Liver (tissue), 9 donors: Measurements from ENCODE around the gene RGPD4. TPM values are rescaled to one million over a fixed set of nuclear protein-coding genes. Genes with fewer than 3 reads are reported as not detected.

Source experiments
- DNase-seq: peaks from one replicate; pipeline ENCODE4 v3.0.0-alpha.2; 2017; ENCODE audit warnings: low spot score
- H3K27ac ChIP-seq, 2 donors: one replicate each; pipeline ENCODE4 v1.7.0; 2013; ENCODE audit warnings: inconsistent platforms in 2 of 2, low read length in 2 of 2, control low read depth in 1 of 2, low read depth in 1 of 2, mild to moderate bottlenecking in 1 of 2
- H3K27me3 ChIP-seq, 4 donors: one replicate each; pipeline versions ENCODE4 v1.6.1 to v1.7.0; 2013; ENCODE audit warnings: low read length in 3 of 4, inconsistent platforms in 1 of 4, mild to moderate bottlenecking in 1 of 4, moderate library complexity in 1 of 4; ENCODE audit not compliant: control insufficient read depth in 4 of 4, insufficient read depth in 4 of 4
- H3K36me3 ChIP-seq, 4 donors: one replicate each; pipeline versions ENCODE4 v1.6.1 to v1.7.0; 2013; ENCODE audit warnings: low read length in 3 of 4, mild to moderate bottlenecking in 3 of 4, low read depth in 1 of 4, moderate library complexity in 1 of 4; ENCODE audit not compliant: control insufficient read depth in 4 of 4, insufficient read depth in 3 of 4
- H3K4me1 ChIP-seq, 4 donors: one replicate each; pipeline versions ENCODE4 v1.6.1 to v1.7.0; 2013; ENCODE audit warnings: low read length in 3 of 4, mild to moderate bottlenecking in 3 of 4, moderate library complexity in 1 of 4; ENCODE audit not compliant: control insufficient read depth in 4 of 4, insufficient read depth in 4 of 4
- H3K4me3 ChIP-seq, 3 donors: one replicate each; pipeline versions ENCODE4 v1.6.1 to v1.7.0; 2013; ENCODE audit warnings: low read length in 3 of 3, control low read depth in 1 of 3, low read depth in 1 of 3, mild to moderate bottlenecking in 1 of 3
- H3K9ac ChIP-seq, 2 donors: one replicate each; pipeline ENCODE4 v1.7.0; 2013; ENCODE audit warnings: low read length in 2 of 2, mild to moderate bottlenecking in 2 of 2, moderate library complexity in 2 of 2, control low read depth in 1 of 2, low read depth in 1 of 2
- H3K9me3 ChIP-seq, 4 donors: one replicate each; pipeline versions ENCODE4 v1.6.1 to v1.7.0; 2013; ENCODE audit warnings: low read length in 3 of 4; ENCODE audit not compliant: control insufficient read depth in 4 of 4
- EGR1 ChIP-seq, 2 donors: IDR thresholded peaks; 2 replicates each; pipeline ENCODE4 v1.6.1; 2016 to 2018; ENCODE audit warnings: antibody characterized with exemption in 2 of 2, low read depth in 2 of 2
- FOXA1 ChIP-seq: IDR thresholded peaks from 2 replicates; pipeline ENCODE4 v1.6.1; 2016; ENCODE audit warnings: antibody characterized with exemption
- HNF4A ChIP-seq, 2 donors: conservative IDR thresholded peaks; 2 replicates each; pipeline ENCODE4 v1.6.1; 2016; ENCODE audit warnings: antibody characterized with exemption in 2 of 2, mild to moderate bottlenecking in 2 of 2
- JUND ChIP-seq, 2 donors: IDR thresholded peaks; 2 replicates each; pipeline ENCODE4 v1.6.1; 2016; ENCODE audit warnings: antibody characterized with exemption in 2 of 2
- NR2F2 ChIP-seq: IDR thresholded peaks from 2 replicates; pipeline ENCODE4 v1.6.1; 2016; ENCODE audit warnings: antibody characterized with exemption
- RAD21 ChIP-seq, 2 donors: IDR thresholded peaks; 2 replicates each; pipeline ENCODE4 v1.6.1; 2016; ENCODE audit warnings: antibody characterized with exemption in 2 of 2, mild to moderate bottlenecking in 2 of 2
- RXRA ChIP-seq, 2 donors: IDR thresholded peaks; 2 replicates each; pipeline ENCODE4 v1.6.1; 2017 to 2018; ENCODE audit warnings: antibody characterized with exemption in 2 of 2, mild to moderate bottlenecking in 1 of 2
- SP1 ChIP-seq: IDR thresholded peaks from 2 replicates; pipeline ENCODE4 v1.6.1; 2018; ENCODE audit warnings: antibody characterized with exemption, mild to moderate bottlenecking
- TAF1 ChIP-seq: conservative IDR thresholded peaks from 2 replicates; pipeline ENCODE4 v1.6.1; 2016; ENCODE audit warnings: antibody characterized with exemption, mild to moderate bottlenecking
- WGBS: extraction: QIAGEN DNeasy Blood & Tissue Kit; methylation state at CpG from one replicate; pipeline ENCODE4 v1.1.7; 2013; 5-methylcytosine and 5-hydroxymethylcytosine counted together
- polyA plus RNA-seq, 2 donors: library from polyadenylated mRNA; stranded (reverse) in 1 of 2; unstranded in 1 of 2; fragments of 200-250 nt in 1 of 2; fragments of >200 nt in 1 of 2; fragmentation: Nextera tagmentation in 1 of 2; extraction: Ambion mirVana in 1 of 2; gene quantifications; one replicate each; pipeline versions ENCODE4 v1.2.1 to v1.2.3, GENCODE V29; 2013 to 2015
- total RNA-seq, 2 donors: library from RNA; depleted of rRNA; stranded (reverse); fragments of >200 nt; gene quantifications; one replicate each; pipeline ENCODE4 v1.2.3, GENCODE V29; 2014
- TF ChIP-seq, protein P1 (sequence below): IDR thresholded peaks from 2 replicates; pipeline ENCODE4 v1.6.1; 2016; ENCODE audit warnings: antibody characterized with exemption, mild to moderate bottlenecking
- TF ChIP-seq, protein P2 (sequence below): IDR thresholded peaks from 2 replicates; pipeline ENCODE4 v1.6.1; 2016; ENCODE audit warnings: antibody characterized with exemption
- donor health status: healthy.
- donor health status: healthy.
- donor health status: healthy.
- donor health status: healthy.
- donor health status: healthy.

The RGPD4 gene
- total and polyA plus RNA-seq, 4 donors: not detected

DNA sequence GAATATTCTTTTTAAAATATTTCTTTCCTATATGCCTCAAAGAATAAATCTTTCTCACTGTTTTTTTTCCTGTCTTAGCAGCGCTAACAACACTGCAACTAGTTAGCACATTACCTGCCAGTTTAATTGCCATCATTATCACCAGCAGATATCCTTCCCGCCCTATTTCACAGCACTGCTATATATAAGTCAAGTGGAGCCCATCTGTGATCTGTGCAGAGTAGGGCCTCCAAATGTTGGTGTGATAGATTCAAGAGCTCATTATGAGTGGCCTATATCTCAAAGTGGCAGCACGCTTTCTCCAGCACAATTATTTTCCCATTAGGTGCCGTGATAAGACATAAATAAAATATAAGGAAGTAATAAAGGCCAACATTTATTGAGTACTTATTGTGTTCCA lies 19.8 kb upstream of the RGPD4 start (continued):
- TF ChIP-seq, protein P1, sequence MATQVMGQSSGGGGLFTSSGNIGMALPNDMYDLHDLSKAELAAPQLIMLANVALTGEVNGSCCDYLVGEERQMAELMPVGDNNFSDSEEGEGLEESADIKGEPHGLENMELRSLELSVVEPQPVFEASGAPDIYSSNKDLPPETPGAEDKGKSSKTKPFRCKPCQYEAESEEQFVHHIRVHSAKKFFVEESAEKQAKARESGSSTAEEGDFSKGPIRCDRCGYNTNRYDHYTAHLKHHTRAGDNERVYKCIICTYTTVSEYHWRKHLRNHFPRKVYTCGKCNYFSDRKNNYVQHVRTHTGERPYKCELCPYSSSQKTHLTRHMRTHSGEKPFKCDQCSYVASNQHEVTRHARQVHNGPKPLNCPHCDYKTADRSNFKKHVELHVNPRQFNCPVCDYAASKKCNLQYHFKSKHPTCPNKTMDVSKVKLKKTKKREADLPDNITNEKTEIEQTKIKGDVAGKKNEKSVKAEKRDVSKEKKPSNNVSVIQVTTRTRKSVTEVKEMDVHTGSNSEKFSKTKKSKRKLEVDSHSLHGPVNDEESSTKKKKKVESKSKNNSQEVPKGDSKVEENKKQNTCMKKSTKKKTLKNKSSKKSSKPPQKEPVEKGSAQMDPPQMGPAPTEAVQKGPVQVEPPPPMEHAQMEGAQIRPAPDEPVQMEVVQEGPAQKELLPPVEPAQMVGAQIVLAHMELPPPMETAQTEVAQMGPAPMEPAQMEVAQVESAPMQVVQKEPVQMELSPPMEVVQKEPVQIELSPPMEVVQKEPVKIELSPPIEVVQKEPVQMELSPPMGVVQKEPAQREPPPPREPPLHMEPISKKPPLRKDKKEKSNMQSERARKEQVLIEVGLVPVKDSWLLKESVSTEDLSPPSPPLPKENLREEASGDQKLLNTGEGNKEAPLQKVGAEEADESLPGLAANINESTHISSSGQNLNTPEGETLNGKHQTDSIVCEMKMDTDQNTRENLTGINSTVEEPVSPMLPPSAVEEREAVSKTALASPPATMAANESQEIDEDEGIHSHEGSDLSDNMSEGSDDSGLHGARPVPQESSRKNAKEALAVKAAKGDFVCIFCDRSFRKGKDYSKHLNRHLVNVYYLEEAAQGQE: no peak

DNA sequence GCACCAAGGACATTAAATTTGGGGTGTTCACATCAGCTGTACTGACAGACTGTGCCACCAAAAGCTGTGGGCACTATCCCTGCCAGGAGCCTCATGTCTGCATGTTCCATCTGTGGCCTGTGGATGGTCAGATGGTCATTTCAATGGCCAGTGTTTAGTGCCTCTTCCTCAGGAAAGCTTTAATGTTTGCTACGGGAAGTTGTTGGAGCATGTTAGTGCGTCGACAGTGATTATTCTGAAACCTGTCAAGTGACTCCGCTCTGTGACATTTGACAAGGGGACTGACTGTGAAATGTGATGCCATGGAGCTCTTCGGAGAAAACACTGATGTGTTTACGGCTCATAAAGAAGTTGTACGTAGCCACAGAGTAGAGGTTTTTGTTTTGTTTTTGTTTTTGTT lies 18.7 kb upstream of the RGPD4 start:
- H3K9me3 ChIP-seq: no peaks in the 10 kb centered on the region
- H3K4me1 ChIP-seq: no peaks in the 10 kb centered on the region
- TF ChIP-seq, protein P2, sequence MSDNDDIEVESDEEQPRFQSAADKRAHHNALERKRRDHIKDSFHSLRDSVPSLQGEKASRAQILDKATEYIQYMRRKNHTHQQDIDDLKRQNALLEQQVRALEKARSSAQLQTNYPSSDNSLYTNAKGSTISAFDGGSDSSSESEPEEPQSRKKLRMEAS: no peak
- TF ChIP-seq RAD21 (IDR thresholded peaks at IDR 0.05): no peak
- no peak for TF ChIP-seq TAF1
- no peak for TF ChIP-seq SP1
- 87% methylated on average over 7 of the region's 7 CpGs for WGBS
- no peak for DNase-seq
- H3K27ac ChIP-seq: no peak overlapping the region
- H3K36me3 ChIP-seq: no peaks in the 10 kb centered on the region
- H3K9ac ChIP-seq: no peak overlapping the region
- no peak overlapping the region for H3K4me3 ChIP-seq
- no peaks in the 10 kb centered on the region for H3K27me3 ChIP-seq

DNA sequence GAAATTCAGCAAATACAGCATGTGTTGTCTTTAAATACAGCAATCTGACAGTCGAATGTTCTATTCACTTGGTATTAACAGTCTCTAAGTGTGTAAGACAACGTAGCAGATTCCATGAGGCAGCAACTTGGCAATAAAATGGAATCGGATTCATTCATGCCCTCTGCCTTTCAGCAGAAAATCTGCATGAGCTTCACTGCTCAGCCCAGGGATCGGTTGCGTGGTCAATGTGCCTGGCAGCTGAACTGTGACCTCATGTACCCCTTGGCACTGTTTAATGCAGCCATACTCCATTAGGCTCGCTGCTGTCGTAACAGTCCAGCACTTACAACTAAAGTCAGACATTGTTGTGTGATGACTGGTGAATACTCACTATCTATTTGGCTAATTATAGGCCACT lies 17.7 kb upstream of the RGPD4 start:
- DNase-seq: no peak
- Histone ChIP-seq H3K4me1 (no peaks in the 10 kb centered on the region), H3K9me3 (no peaks in the 10 kb centered on the region), H3K36me3 (no peaks in the 10 kb centered on the region), H3K4me3 (no peak overlapping the region), H3K27ac (no peak overlapping the region), H3K9ac (no peak overlapping the region), H3K27me3 (no peaks in the 10 kb centered on the region)
- 74% methylated on average over 7 of the region's 7 CpGs for WGBS
- TF ChIP-seq EGR1 (IDR thresholded peaks at IDR 0.05; ENCODE audit: low read depth in 2 of 2) (no peak), HNF4A (conservative IDR thresholded peaks at IDR 0.05) (no peak), SP1 (no peak), TAF1 (no peak), FOXA1 (no peak), RXRA (IDR thresholded peaks at IDR 0.05) (no peak), NR2F2 (no peak), JUND (IDR thresholded peaks at IDR 0.05) (no peak)
- TF ChIP-seq, protein P1: no peak
- TF ChIP-seq, protein P2: no peak
